ENCODE data around the gene SCUBE1. TPM values are rescaled to one million over a fixed set of nuclear protein-coding genes. Genes with fewer than 3 reads are reported as not detected.

The SCUBE1 gene
- total and polyA plus RNA-seq, 2 donors (not counting 3 experiments of a cell fraction or from before 2014, with no cell fraction given), result 0.07 TPM; not detected in 1

- dilution Hi-C loops (cut with MboI; ENCODE audit: extremely low pct_ligation_motif_present, low sequenced_read_pairs), result no loop called here
Observed at GRCh38 chr22:43387815-43388214, 44.6 kb upstream of the SCUBE1 start.

More at GRCh38 chr22:43387815-43388214, 44.6 kb upstream of the SCUBE1 start:
- Histone ChIP-seq H3K4me3 (replicated peaks in 1 of 3; ENCODE audit: insufficient read depth in 1 of 3, low read depth in 1 of 3, low read length in 3 of 3) (no peak overlapping the region), H3K9ac (replicated peaks; ENCODE audit: extremely low read depth, insufficient read depth, low read length) (no peak overlapping the region), H3K36me3 (ENCODE audit: control insufficient read depth in 2 of 2, extremely low read depth in 1 of 2, insufficient read depth in 2 of 2, low read length in 2 of 2) (no peaks in the 10 kb centered on the region), H3K79me2 (ENCODE audit: control insufficient read depth, insufficient read depth, low read length) (no peaks in the 10 kb centered on the region), H4K20me1 (replicated peaks; ENCODE audit: control insufficient read depth, extremely low read depth, insufficient read depth, low read length) (no peaks in the 10 kb centered on the region), H3K9me1 (replicated peaks; ENCODE audit: control insufficient read depth, extremely low read depth, insufficient read depth, low read length) (no peaks in the 10 kb centered on the region), H3K27ac (ENCODE audit: insufficient read depth, low read depth, low read length) (no peak overlapping the region), H3K27me3 (ENCODE audit: control insufficient read depth in 2 of 2, insufficient read depth in 2 of 2, low read length in 2 of 2) (peaks cover 0 to 10% of the 10 kb centered on the region in 2 experiments), H2AFZ (ENCODE audit: low read depth, low read length) (no peak overlapping the region), H3K4me2 (ENCODE audit: insufficient read depth, low read length) (no peak overlapping the region), H3K4me1 (ENCODE audit: control insufficient read depth, extremely low read depth, insufficient read depth, low read length) (no peaks in the 10 kb centered on the region), H3K9me3 (replicated peaks; ENCODE audit: control insufficient read depth, insufficient read depth, low read length) (no peaks in the 10 kb centered on the region)
- no TSS peak for BruUV-seq (replicated peaks)
- intact Hi-C loops (cut with micrococcal nuclease), result loop anchor here (2.0 to 5.0 kb wide), 2 partner anchors 41 to 497 kb away; no protein-coding TSS in a partner anchor
- DNase-seq (ENCODE audit: low read depth, low spot score) (no peak), FAIRE-seq (no peak)
- TF ChIP-seq GATA2 (IDR thresholded peaks at IDR 0.05; ENCODE audit: insufficient read depth, insufficient read length, low read depth, low read length) (no peak), CTCF (IDR thresholded peaks at IDR 0.05; ENCODE audit: extremely low read depth in 1 of 2, insufficient read depth in 1 of 2, low read depth in 1 of 2, low read length in 2 of 2) (no peak), POLR2AphosphoS5 (IDR thresholded peaks at IDR 0.05; ENCODE audit: insufficient read depth, low read depth, low read length) (no peak), POLR2A (IDR thresholded peaks at IDR 0.05; ENCODE audit: low read depth, low read length) (no peak), EZH2 (IDR thresholded peaks at IDR 0.05; ENCODE audit: borderline replicate concordance, low read depth, low read length, severe bottlenecking) (no peak), JUN (IDR thresholded peaks at IDR 0.05; ENCODE audit: borderline replicate concordance, insufficient read depth, insufficient read length, low read depth) (no peak), FOS (IDR thresholded peaks at IDR 0.05; ENCODE audit: borderline replicate concordance, insufficient read depth, low read length) (no peak), MYC (IDR thresholded peaks at IDR 0.05; ENCODE audit: low read depth, low read length) (no peak)
- TF ChIP-seq, protein P1, sequence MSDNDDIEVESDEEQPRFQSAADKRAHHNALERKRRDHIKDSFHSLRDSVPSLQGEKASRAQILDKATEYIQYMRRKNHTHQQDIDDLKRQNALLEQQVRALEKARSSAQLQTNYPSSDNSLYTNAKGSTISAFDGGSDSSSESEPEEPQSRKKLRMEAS (IDR thresholded peaks at IDR 0.05; ENCODE audit: insufficient read depth, insufficient read length), result no peak
- POLR2A ChIA-PET, result no interaction called here
- CTCF ChIA-PET, result interaction anchor here (1.3 to 7.9 kb wide), 4 partner anchors 114 to 1239 kb away, joined by 3 to 89 read pairs (median 37); no protein-coding TSS in a partner anchor

All from endothelial cell of umbilical vein (primary cell).